ENCODE data around the gene TAF15. TPM values are rescaled to one million over a fixed set of nuclear protein-coding genes. Genes with fewer than 3 reads are reported as not detected.

Gene TAF15
- polyA plus RNA-seq, 1 of the 3 experiments (the other 2 are of a cell fraction) = 78.0 TPM

DNA sequence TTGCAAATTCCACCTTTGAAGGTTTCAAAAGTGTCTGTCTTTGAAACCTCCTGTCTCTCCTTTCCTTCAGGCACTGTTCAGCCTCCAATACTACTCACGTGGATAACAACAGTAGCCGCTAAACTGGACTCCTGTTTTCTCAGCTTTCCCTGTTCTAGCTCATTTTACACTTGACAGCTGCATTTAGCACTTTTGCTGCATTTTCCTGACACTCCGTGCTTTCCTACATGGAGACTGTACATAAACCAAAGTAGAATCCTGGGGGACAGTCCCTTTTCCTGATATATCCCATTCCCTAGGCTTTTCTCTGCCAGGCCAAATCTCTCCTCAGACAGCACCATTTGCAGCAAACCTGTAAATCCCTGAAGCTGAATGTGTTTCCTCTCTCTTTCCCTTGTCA, 67.2 kb downstream of the TAF15 start:
- no peak for DNase-seq
- H3K9me3 ChIP-seq = no peaks in the 10 kb centered on the region
- H3K79me2 ChIP-seq (ENCODE audit: insufficient read depth) = no peaks in the 10 kb centered on the region
- H3K36me3 ChIP-seq (replicated peaks in 1 of 2; ENCODE audit: control insufficient read depth in 1 of 2, insufficient read depth in 2 of 2, low read length in 1 of 2) = no peaks in the 10 kb centered on the region
- H2AFZ ChIP-seq (ENCODE audit: low read depth) = no peak overlapping the region
- H3K4me2 ChIP-seq = no peak overlapping the region
- no peak overlapping the region for H3K4me3 ChIP-seq (ENCODE audit: low read depth in 2 of 2, low read length in 1 of 2)
- H3K9ac ChIP-seq = no peak overlapping the region
- H3K27me3 ChIP-seq (ENCODE audit: insufficient read depth) = no peaks in the 10 kb centered on the region
- WGBS (ENCODE audit: low lambda C conversion rate) = 86% methylated on average over 3 of the region's 3 CpGs
- H3K27ac ChIP-seq (ENCODE audit: low read depth in 2 of 2, low read length in 1 of 2) = no peak overlapping the region
- H3K4me1 ChIP-seq (ENCODE audit: control insufficient read depth in 1 of 2, insufficient read depth in 2 of 2, low read depth in 1 of 2, low read length in 1 of 2) = no peaks in the 10 kb centered on the region
- CTCF ChIA-PET = interaction anchor here (1.3 kb wide), 1 partner anchor 27 kb away, joined by 7 read pairs; no protein-coding TSS in a partner anchor
- TF ChIP-seq CTCF (IDR thresholded peaks at IDR 0.05) = no peak
- TF ChIP-seq FOSL2 (IDR thresholded peaks at IDR 0.05; ENCODE audit: borderline replicate concordance, low read depth) = no peak
- no peak for TF ChIP-seq TAF1 (IDR thresholded peaks at IDR 0.05; ENCODE audit: borderline replicate concordance, low read depth, low read length)
- no peaks in the 10 kb centered on the region for H3F3A ChIP-seq (replicated peaks; ENCODE audit: insufficient read depth)
- H3K9me2 ChIP-seq = no peaks in the 10 kb centered on the region
- POLR2A ChIA-PET = no interaction called here
- no peaks in the 10 kb centered on the region for H4K20me1 ChIP-seq (ENCODE audit: insufficient read depth)

- Histone ChIP-seq H3K79me2 (ENCODE audit: insufficient read depth) (no peaks in the 10 kb centered on the region), H3K9me2 (no peaks in the 10 kb centered on the region)
- CTCF ChIA-PET = no interaction called here
- TF ChIP-seq JUND (IDR thresholded peaks at IDR 0.05) (no peak), FOSL2 (IDR thresholded peaks at IDR 0.05; ENCODE audit: borderline replicate concordance, low read depth) (no peak), SMC3 (IDR thresholded peaks at IDR 0.05; ENCODE audit: low read depth, low read length) (no peak), FOXM1 (IDR thresholded peaks at IDR 0.05; ENCODE audit: low read depth) (no peak), USF1 (IDR thresholded peaks at IDR 0.05; ENCODE audit: borderline replicate concordance, low read depth) (no peak), MEF2A (IDR thresholded peaks at IDR 0.05; ENCODE audit: borderline replicate concordance, low read depth) (no peak), IRF3 (IDR thresholded peaks at IDR 0.05; ENCODE audit: low read depth, low read length) (no peak), SIN3A (IDR thresholded peaks at IDR 0.05; ENCODE audit: borderline replicate concordance, low read depth, low read length) (no peak), TCF12 (IDR thresholded peaks at IDR 0.05) (no peak), NFIC (IDR thresholded peaks at IDR 0.05; ENCODE audit: borderline replicate concordance) (no peak), CTCF (IDR thresholded peaks at IDR 0.05) (no peak), RFX5 (IDR thresholded peaks at IDR 0.05; ENCODE audit: low read length) (no peak), RXRA (IDR thresholded peaks at IDR 0.05; ENCODE audit: borderline replicate concordance, low read depth) (no peak)
- TF ChIP-seq, protein P1, sequence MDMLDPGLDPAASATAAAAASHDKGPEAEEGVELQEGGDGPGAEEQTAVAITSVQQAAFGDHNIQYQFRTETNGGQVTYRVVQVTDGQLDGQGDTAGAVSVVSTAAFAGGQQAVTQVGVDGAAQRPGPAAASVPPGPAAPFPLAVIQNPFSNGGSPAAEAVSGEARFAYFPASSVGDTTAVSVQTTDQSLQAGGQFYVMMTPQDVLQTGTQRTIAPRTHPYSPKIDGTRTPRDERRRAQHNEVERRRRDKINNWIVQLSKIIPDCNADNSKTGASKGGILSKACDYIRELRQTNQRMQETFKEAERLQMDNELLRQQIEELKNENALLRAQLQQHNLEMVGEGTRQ (IDR thresholded peaks at IDR 0.05; ENCODE audit: borderline replicate concordance, low read depth, low read length) = no peak
- TF ChIP-seq, protein P2, sequence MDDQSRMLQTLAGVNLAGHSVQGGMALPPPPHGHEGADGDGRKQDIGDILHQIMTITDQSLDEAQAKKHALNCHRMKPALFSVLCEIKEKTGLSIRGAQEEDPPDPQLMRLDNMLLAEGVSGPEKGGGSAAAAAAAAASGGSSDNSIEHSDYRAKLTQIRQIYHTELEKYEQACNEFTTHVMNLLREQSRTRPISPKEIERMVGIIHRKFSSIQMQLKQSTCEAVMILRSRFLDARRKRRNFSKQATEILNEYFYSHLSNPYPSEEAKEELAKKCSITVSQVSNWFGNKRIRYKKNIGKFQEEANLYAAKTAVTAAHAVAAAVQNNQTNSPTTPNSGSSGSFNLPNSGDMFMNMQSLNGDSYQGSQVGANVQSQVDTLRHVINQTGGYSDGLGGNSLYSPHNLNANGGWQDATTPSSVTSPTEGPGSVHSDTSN (IDR thresholded peaks at IDR 0.05) = no peak
- TF ChIP-seq, protein P3, sequence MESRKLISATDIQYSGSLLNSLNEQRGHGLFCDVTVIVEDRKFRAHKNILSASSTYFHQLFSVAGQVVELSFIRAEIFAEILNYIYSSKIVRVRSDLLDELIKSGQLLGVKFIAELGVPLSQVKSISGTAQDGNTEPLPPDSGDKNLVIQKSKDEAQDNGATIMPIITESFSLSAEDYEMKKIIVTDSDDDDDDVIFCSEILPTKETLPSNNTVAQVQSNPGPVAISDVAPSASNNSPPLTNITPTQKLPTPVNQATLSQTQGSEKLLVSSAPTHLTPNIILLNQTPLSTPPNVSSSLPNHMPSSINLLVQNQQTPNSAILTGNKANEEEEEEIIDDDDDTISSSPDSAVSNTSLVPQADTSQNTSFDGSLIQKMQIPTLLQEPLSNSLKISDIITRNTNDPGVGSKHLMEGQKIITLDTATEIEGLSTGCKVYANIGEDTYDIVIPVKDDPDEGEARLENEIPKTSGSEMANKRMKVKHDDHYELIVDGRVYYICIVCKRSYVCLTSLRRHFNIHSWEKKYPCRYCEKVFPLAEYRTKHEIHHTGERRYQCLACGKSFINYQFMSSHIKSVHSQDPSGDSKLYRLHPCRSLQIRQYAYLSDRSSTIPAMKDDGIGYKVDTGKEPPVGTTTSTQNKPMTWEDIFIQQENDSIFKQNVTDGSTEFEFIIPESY (IDR thresholded peaks at IDR 0.05; ENCODE audit: borderline replicate concordance, low read depth) = no peak
These were observed 68.2 kb downstream of the TAF15 start for GRCh38 chr17:35877345-35878029.

More at GRCh38 chr17:35877345-35878029, 68.2 kb downstream of the TAF15 start:
- DNase-seq = no peak
- Histone ChIP-seq H3K4me3 (ENCODE audit: low read depth in 2 of 2, low read length in 1 of 2) (no peak overlapping the region), H4K20me1 (ENCODE audit: insufficient read depth) (no peaks in the 10 kb centered on the region), H3F3A (replicated peaks; ENCODE audit: insufficient read depth) (no peaks in the 10 kb centered on the region), H3K9ac (no peak overlapping the region), H3K4me1 (ENCODE audit: control insufficient read depth in 1 of 2, insufficient read depth in 2 of 2, low read depth in 1 of 2, low read length in 1 of 2) (no peaks in the 10 kb centered on the region), H3K9me3 (no peaks in the 10 kb centered on the region), H3K27ac (ENCODE audit: low read depth in 2 of 2, low read length in 1 of 2) (no peak overlapping the region), H3K36me3 (replicated peaks in 1 of 2; ENCODE audit: control insufficient read depth in 1 of 2, insufficient read depth in 2 of 2, low read length in 1 of 2) (no peaks in the 10 kb centered on the region), H3K27me3 (ENCODE audit: insufficient read depth) (no peaks in the 10 kb centered on the region), H2AFZ (ENCODE audit: low read depth) (no peak overlapping the region), H3K4me2 (no peak overlapping the region)
- POLR2A ChIA-PET = no interaction called here
